Stimulated activated CD4-positive, alpha-beta T cell treated with anti-CD3 and anti-CD28 coated beads, Interleukin-15, amount 100 ng/mL, for 24 hours (primary cell): ENCODE measurements around the gene COG1.
"Not testable (repeated sequence)": the region's sequence is repeated elsewhere in the genome, so short reads cannot be mapped to it uniquely, and the experiment has no call there.

Experiments used
- DNase-seq: peaks from one replicate; pipeline ENCODE4 v3.0.0-alpha.2; 2020

Gene COG1

GRCh38 chr17:73192894-73193701, at the start of gene COG1:
Gene COG1 (plus strand): TSS chr17:73193055. CDS start chr17:73193070, 15 bp downstream.
- peak; percentile 91 for DNase-seq

- DNase-seq, result not testable (repeated sequence)
These were observed 48.6 kb upstream of the COG1 start for GRCh38 chr17:73144209-73144608.

GRCh38 chr17:73145641-73146040, 47.2 kb upstream of the COG1 start:
- DNase-seq, result no peak

- not testable (repeated sequence) for DNase-seq
These were observed 45.1 kb upstream of the COG1 start for GRCh38 chr17:73147791-73148190.

- no peak for DNase-seq
These were observed 44.1 kb upstream of the COG1 start for GRCh38 chr17:73148540-73149334.

GRCh38 chr17:73150622-73151300, 42.1 kb upstream of the COG1 start:
- DNase-seq, result not testable (repeated sequence)

GRCh38 chr17:73151916-73152632, 40.8 kb upstream of the COG1 start:
- no peak for DNase-seq

- DNase-seq, result no peak
These were observed 37.3 kb upstream of the COG1 start for GRCh38 chr17:73155410-73156165.

- DNase-seq, result peak; percentile 74
These were observed 36.6 kb upstream of the COG1 start for GRCh38 chr17:73156166-73156840.

- no peak for DNase-seq
These were observed 35.9 kb upstream of the COG1 start for GRCh38 chr17:73156887-73157520.

GRCh38 chr17:73157521-73157890, 35.3 kb upstream of the COG1 start:
- DNase-seq, result no peak

GRCh38 chr17:73158133-73158532, 34.7 kb upstream of the COG1 start:
- DNase-seq, result no peak

GRCh38 chr17:73160980-73161630, 31.8 kb upstream of the COG1 start:
- DNase-seq, result no peak

GRCh38 chr17:73163043-73163442, 29.8 kb upstream of the COG1 start:
- DNase-seq, result no peak

GRCh38 chr17:73165616-73166404, 27.0 kb upstream of the COG1 start:
- peak; percentile 15 for DNase-seq

- DNase-seq, result peak; percentile 22
These were observed 25.9 kb upstream of the COG1 start for GRCh38 chr17:73166731-73167581.

GRCh38 chr17:73168667-73169066, 24.2 kb upstream of the COG1 start:
- DNase-seq, result no peak

GRCh38 chr17:73170324-73170723, 22.5 kb upstream of the COG1 start:
- DNase-seq, result no peak

- no peak for DNase-seq
These were observed 20.6 kb upstream of the COG1 start for GRCh38 chr17:73172252-73172651.
